HFF-Myc (cell line): Measurements from ENCODE around the gene ADAMTS7.
"Not testable (repeated sequence)": the region's sequence is repeated elsewhere in the genome, so short reads cannot be mapped to it uniquely, and the experiment has no call there.

Source experiments
- DNase-seq: peaks from one replicate; pipeline ENCODE4 v3.0.0-alpha.2; 2011; ENCODE audit warnings: low read depth; ENCODE audit errors: extremely low read depth
- H3K4me3 ChIP-seq: replicated peaks from 2 replicates; pipeline ENCODE4 v1.5.1; 2011; ENCODE audit warnings: low read depth, mild to moderate bottlenecking, control low read depth, low read length
- CTCF ChIP-seq: IDR thresholded peaks from 2 replicates; pipeline ENCODE4 v1.5.1; 2012; ENCODE audit warnings: mild to moderate bottlenecking, low read depth, low read length, control low read depth; ENCODE audit errors: missing control alignments

Gene ADAMTS7

GRCh38 chr15:78767331-78767951, 43.8 kb downstream of the ADAMTS7 start:
- DNase-seq, result no peak
- H3K4me3 ChIP-seq, result no peak overlapping the region
- no peak for TF ChIP-seq CTCF

GRCh38 chr15:78766641-78767071, 44.6 kb downstream of the ADAMTS7 start:
- not testable (repeated sequence) for H3K4me3 ChIP-seq, DNase-seq

- no peak for TF ChIP-seq CTCF
- no peak for DNase-seq
Observed at GRCh38 chr15:78766041-78766440, 45.2 kb downstream of the ADAMTS7 start.

GRCh38 chr15:78765154-78765860, 46.0 kb downstream of the ADAMTS7 start:
- not testable (repeated sequence) for DNase-seq

More at GRCh38 chr15:78766041-78766440, 45.2 kb downstream of the ADAMTS7 start:
- H3K4me3 ChIP-seq, result no peak overlapping the region

GRCh38 chr15:78764340-78765153, 46.7 kb downstream of the ADAMTS7 start:
- DNase-seq, H3K4me3 ChIP-seq: not testable (repeated sequence)

More at GRCh38 chr15:78765154-78765860, 46.0 kb downstream of the ADAMTS7 start:
- not testable (repeated sequence) for H3K4me3 ChIP-seq

GRCh38 chr15:78763796-78764241, 47.4 kb downstream of the ADAMTS7 start:
- no peak for TF ChIP-seq CTCF
- no peak overlapping the region for H3K4me3 ChIP-seq
- DNase-seq, result no peak

GRCh38 chr15:78762985-78763795, 48.1 kb downstream of the ADAMTS7 start:
- H3K4me3 ChIP-seq, result no peak overlapping the region
- no peak for DNase-seq
- TF ChIP-seq CTCF, result no peak

GRCh38 chr15:78762386-78762961, 48.8 kb downstream of the ADAMTS7 start:
- not testable (repeated sequence) for H3K4me3 ChIP-seq, DNase-seq
